ENCODE results near the gene CA11.

CA11 gene

GRCh38 chr19:48676887-48677286 lies 30.9 kb upstream of the CA11 start:
- Histone ChIP-seq H3K4me1 (ENCODE audit: control insufficient read depth in 1 of 2, insufficient read depth in 1 of 2, low read depth in 1 of 2, low read length in 1 of 2) (no peaks in the 10 kb centered on the region), H3K4me3 (ENCODE audit: low read depth in 1 of 2, low read length in 1 of 2) (no peak overlapping the region), H3K27me3 (no peaks in the 10 kb centered on the region), H3K27ac (no peak overlapping the region), H3K36me3 (no peaks in the 10 kb centered on the region), H3K9me3 (no peaks in the 10 kb centered on the region)
- no peak for TF ChIP-seq CTCF (IDR thresholded peaks at IDR 0.05)

DNA sequence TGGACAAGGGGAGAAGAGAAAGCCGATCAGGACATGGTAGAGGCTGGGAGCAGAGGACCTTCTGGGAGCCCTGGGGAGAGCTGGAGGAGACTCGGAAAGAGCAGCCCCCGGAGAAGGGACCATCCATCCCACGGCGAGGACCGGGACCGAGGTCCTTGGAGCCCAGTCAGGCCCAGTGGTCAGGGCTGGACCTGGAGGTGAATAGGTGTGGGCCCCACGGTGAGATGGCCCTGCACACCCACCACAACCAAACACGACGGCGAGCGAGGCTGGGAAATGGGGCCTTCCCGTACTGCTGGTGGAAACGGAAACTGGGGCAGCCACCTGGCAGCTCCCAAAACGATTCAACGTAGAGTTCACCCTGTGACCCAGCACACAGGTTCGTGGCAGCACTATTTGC lies 30.5 kb upstream of the CA11 start:
- Histone ChIP-seq H3K36me3 (no peaks in the 10 kb centered on the region), H3K4me3 (ENCODE audit: low read depth in 1 of 2, low read length in 1 of 2) (no peak overlapping the region), H3K27ac (no peak overlapping the region), H3K9me3 (no peaks in the 10 kb centered on the region), H3K27me3 (no peaks in the 10 kb centered on the region), H3K4me1 (ENCODE audit: control insufficient read depth in 1 of 2, insufficient read depth in 1 of 2, low read depth in 1 of 2, low read length in 1 of 2) (no peaks in the 10 kb centered on the region)
- no peak for TF ChIP-seq CTCF (IDR thresholded peaks at IDR 0.05)

DNA sequence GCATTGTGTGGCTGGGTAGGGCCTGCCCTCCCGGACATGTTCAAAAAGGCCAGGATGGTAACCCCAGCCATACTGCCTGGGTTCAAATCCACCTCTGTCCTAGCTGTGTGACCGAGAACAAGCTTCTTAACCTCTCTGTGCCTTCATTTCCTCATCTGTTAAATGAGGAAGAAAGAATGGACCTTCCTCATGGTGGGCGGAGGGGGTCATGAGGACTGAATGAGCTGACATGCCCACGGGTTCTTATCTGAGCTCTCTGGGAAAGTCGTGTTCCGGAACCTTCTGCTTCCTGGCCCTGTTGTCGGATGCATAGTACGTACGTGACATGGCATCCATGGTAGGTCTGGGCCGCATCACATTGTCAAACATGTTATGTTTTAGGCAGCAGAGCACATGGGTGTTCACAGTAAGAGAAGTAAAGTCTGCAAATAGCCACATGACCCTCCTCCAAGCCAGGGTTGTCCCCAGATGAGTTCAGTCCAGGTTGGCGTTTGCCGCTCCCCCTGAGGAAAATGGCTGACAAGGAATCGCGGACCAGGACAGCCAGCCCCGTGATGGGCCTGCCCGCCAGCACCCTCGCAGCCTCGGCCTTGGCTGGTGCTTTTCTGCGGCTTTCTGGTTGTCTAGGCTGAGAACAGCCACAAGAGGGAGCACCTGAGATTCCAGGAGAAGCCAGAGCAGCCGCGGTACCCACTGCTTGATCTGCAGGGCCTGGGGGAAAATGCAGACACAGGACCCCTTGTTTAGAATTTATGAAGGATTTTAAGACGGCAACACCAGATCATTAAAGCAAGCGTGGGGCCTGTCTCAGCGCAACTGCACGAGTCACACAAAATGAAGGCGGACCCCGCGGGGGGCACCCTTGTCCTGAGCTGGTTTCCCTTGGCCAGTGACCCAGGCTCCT lies 29.2 kb upstream of the CA11 start:
- Histone ChIP-seq H3K4me3 (ENCODE audit: low read depth in 1 of 2, low read length in 1 of 2) (no peak overlapping the region), H3K27ac (no peak overlapping the region), H3K4me1 (ENCODE audit: control insufficient read depth in 1 of 2, insufficient read depth in 1 of 2, low read depth in 1 of 2, low read length in 1 of 2) (no peaks in the 10 kb centered on the region), H3K9me3 (no peaks in the 10 kb centered on the region), H3K27me3 (no peaks in the 10 kb centered on the region), H3K36me3 (no peaks in the 10 kb centered on the region)
- peak; percentile 56 for TF ChIP-seq CTCF (IDR thresholded peaks at IDR 0.05)

- no peak for TF ChIP-seq CTCF (IDR thresholded peaks at IDR 0.05)
- Histone ChIP-seq H3K4me3 (ENCODE audit: low read depth in 1 of 2, low read length in 1 of 2) (no peak overlapping the region), H3K27ac (no peak overlapping the region), H3K4me1 (ENCODE audit: control insufficient read depth in 1 of 2, insufficient read depth in 1 of 2, low read depth in 1 of 2, low read length in 1 of 2) (no peaks in the 10 kb centered on the region), H3K36me3 (no peaks in the 10 kb centered on the region), H3K9me3 (no peaks in the 10 kb centered on the region), H3K27me3 (no peaks in the 10 kb centered on the region)
These were observed 28.3 kb upstream of the CA11 start for GRCh38 chr19:48674216-48674809.

DNA sequence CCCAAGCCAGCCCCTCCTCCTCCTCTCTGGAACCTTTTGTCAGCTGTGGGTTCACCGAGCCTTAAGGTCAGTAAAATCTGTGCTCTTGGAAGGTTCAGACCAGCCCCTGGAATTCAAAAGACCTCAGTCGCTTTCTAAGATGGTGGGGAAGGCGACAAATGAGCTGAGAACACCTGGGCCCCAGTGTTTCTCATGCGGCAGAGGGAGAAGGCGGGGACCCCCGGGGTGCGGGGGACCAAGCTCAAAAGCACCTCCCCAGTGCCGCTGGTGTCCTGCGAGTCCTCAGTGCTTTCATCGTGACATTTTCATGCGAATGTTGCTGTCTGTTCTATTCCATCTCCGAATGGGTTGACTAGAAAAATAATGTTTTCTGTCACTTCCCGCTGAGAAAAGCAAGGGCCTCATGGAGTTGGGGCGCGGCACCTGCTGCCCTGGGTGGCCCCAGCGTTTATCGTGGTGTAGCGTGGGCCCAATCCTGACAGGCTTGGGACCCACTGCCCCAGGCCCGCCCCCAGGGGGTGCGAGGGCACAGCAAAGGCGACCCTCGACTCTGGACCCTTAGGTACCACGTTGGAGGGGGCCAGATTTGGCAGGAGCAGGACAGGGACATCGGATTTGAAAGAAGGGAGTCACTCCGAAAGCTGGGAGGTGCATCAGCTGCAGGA lies 27.6 kb upstream of the CA11 start:
- Histone ChIP-seq H3K9me3 (no peaks in the 10 kb centered on the region), H3K4me1 (ENCODE audit: control insufficient read depth in 1 of 2, insufficient read depth in 1 of 2, low read depth in 1 of 2, low read length in 1 of 2) (no peaks in the 10 kb centered on the region), H3K27me3 (no peaks in the 10 kb centered on the region), H3K27ac (no peak overlapping the region), H3K4me3 (ENCODE audit: low read depth in 1 of 2, low read length in 1 of 2) (no peak overlapping the region), H3K36me3 (no peaks in the 10 kb centered on the region)
- TF ChIP-seq CTCF (IDR thresholded peaks at IDR 0.05), result no peak
